Keratinocyte (primary cell): ENCODE measurements around the gene CAPNS1.

ENCODE experiments used
- CTCF ChIP-seq, 3 experiments: IDR thresholded peaks in 1 of 3; conservative IDR thresholded peaks in 1 of 3; optimal IDR thresholded peaks in 1 of 3; 2 replicates in 2 of 3; 3 replicates in 1 of 3; pipeline versions ENCODE3 to v1.5.1; 2011; ENCODE audit warnings: low read length in 3 of 3, mild to moderate bottlenecking in 3 of 3, moderate library complexity in 2 of 3, control low read depth in 1 of 3, inconsistent platforms in 1 of 3; ENCODE audit not compliant: insufficient read depth in 2 of 3; ENCODE audit errors: extremely low read depth in 1 of 3
- EZH2 ChIP-seq: IDR thresholded peaks from one replicate; pipeline ENCODE4 v1.6.1; 2012; ENCODE audit warnings: inconsistent platforms, mild to moderate bottlenecking, low read length, moderate library complexity

GRCh38 chr19:36128392-36128736 lies 11.5 kb upstream of the CAPNS1 start:
- TF ChIP-seq EZH2: no peak
- TF ChIP-seq CTCF (optimal IDR thresholded peaks at IDR 0.05 in 1 of 3, IDR thresholded peaks at IDR 0.05 in 1 of 3, conservative IDR thresholded peaks at IDR 0.05 in 1 of 3; ENCODE audit: extremely low read depth in 1 of 3, insufficient read depth in 2 of 3, low read length in 3 of 3): no peak
